Bronchial epithelial cell (primary cell): ENCODE data around the gene BMP3. TPM values are rescaled to one million over a fixed set of nuclear protein-coding genes. Genes with fewer than 3 reads are reported as not detected.

Experiments used
- DNase-seq: peaks from one replicate; pipeline ENCODE4 v3.0.0-alpha.2; 2010; ENCODE audit warnings: low read depth
- FAIRE-seq: peaks from 2 replicates; lab custom pipeline; 2011; peaks lifted over from hg19 to GRCh38; lab: Jason Lieb, UNC
- H3K27me3 ChIP-seq: 2 replicates; pipeline ENCODE4 v1.5.1; 2011; ENCODE audit warnings: low read length; ENCODE audit not compliant: control insufficient read depth, insufficient read depth
- H3K36me3 ChIP-seq: 2 replicates; pipeline ENCODE4 v1.5.1; 2011; ENCODE audit warnings: low read length; ENCODE audit not compliant: control insufficient read depth, insufficient read depth
- H3K4me3 ChIP-seq: 2 replicates; pipeline ENCODE4 v1.5.1; 2011; ENCODE audit warnings: mild to moderate bottlenecking, low read depth, low read length, control low read depth
- total RNA-seq: library from RNA; depleted of rRNA; stranded (reverse); fragments of >200 nt; gene quantifications from 2 replicates; pipeline ENCODE4 v1.2.1, GENCODE V29; 2014
- TF ChIP-seq, protein P1 (sequence below): IDR thresholded peaks from 2 replicates; pipeline ENCODE4 v1.5.1; 2011; ENCODE audit warnings: mild to moderate bottlenecking, moderate library complexity, low read length, control low read depth, inconsistent platforms; ENCODE audit not compliant: insufficient read depth, severe bottlenecking

The BMP3 gene, protein sequence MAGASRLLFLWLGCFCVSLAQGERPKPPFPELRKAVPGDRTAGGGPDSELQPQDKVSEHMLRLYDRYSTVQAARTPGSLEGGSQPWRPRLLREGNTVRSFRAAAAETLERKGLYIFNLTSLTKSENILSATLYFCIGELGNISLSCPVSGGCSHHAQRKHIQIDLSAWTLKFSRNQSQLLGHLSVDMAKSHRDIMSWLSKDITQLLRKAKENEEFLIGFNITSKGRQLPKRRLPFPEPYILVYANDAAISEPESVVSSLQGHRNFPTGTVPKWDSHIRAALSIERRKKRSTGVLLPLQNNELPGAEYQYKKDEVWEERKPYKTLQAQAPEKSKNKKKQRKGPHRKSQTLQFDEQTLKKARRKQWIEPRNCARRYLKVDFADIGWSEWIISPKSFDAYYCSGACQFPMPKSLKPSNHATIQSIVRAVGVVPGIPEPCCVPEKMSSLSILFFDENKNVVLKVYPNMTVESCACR
- under 0.01 and 0.38 TPM in 2 replicates for total RNA-seq

DNA sequence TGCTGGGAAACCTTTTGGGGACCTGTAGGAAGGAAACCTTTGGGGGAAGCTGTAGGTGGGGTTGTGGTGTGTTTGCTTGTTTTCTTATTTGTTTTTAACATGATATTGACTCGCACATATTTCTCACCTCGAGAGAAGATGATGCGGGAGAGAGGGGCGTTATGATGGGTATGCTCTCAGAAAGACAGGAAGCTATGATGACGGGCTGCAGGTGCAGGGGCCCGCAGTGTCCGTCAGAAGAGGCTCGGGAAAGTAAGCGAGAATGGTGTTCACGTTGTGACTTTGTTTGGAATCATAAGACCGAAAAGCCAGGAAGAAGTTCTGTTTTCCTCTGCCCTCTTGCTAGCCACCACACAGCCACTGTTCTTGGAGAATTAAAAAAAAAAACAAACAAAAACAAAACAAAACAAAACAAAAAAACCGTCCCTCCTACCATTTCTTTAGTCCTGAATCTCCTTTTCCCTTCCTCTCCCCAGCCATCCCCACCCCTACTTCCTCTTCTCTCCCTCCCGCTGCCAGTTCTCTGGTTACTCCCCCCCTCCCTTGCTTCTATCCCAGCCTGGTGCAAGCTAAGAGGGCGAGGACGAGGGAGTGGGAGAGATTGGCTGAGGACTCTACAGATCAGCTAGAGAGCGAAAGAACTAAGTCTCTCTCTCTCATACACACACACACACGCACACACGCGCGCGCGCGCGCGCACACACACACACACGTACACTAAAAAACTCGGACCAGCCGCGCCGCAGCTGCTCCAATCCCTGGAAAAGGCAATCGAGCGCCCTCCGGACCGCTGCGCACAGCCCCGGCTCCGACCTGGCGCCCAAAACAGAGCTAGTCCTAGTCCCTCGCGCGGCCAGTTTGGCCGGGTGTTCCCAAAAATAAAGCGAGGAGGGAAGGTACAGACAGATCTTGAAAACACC, at the start of gene BMP3:
BMP3 (plus strand) TSS at position 648 of the 920 bp plus-strand sequence. CDS start 577 bp downstream, outside the sequence.
- TF ChIP-seq, protein P1, sequence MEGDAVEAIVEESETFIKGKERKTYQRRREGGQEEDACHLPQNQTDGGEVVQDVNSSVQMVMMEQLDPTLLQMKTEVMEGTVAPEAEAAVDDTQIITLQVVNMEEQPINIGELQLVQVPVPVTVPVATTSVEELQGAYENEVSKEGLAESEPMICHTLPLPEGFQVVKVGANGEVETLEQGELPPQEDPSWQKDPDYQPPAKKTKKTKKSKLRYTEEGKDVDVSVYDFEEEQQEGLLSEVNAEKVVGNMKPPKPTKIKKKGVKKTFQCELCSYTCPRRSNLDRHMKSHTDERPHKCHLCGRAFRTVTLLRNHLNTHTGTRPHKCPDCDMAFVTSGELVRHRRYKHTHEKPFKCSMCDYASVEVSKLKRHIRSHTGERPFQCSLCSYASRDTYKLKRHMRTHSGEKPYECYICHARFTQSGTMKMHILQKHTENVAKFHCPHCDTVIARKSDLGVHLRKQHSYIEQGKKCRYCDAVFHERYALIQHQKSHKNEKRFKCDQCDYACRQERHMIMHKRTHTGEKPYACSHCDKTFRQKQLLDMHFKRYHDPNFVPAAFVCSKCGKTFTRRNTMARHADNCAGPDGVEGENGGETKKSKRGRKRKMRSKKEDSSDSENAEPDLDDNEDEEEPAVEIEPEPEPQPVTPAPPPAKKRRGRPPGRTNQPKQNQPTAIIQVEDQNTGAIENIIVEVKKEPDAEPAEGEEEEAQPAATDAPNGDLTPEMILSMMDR = no peak
- FAIRE-seq (no peak), DNase-seq (no peak)
- peaks cover 18% of the 10 kb centered on the region for H3K27me3 ChIP-seq
- H3K4me3 ChIP-seq = peak within 1 kb of the TSS; percentile 20
- H3K36me3 ChIP-seq = no peaks in the 10 kb centered on the region

DNA sequence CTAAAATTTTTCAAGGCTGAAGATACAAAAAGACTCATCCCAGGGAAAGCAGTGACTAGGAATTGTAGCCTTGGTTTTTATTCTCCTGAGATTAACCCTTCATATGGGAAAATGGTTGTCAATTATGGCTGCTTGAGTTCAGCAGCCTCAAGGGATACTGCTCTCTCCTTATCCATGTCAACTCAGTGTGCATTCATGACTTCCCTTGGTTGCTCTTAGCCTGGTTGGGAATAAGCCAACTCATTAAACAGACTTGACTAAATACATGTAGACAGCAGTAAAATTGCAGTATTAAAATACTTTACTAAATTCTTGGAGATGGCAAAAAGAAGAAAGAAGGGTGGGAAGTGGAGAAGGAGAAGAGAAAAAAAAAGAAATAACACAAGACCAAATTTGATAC, 44.5 kb upstream of the BMP3 start:
- TF ChIP-seq, protein P1 = no peak
- Histone ChIP-seq H3K36me3 (no peaks in the 10 kb centered on the region), H3K27me3 (no peaks in the 10 kb centered on the region), H3K4me3 (no peak overlapping the region)
- FAIRE-seq (no peak), DNase-seq (no peak)

DNA sequence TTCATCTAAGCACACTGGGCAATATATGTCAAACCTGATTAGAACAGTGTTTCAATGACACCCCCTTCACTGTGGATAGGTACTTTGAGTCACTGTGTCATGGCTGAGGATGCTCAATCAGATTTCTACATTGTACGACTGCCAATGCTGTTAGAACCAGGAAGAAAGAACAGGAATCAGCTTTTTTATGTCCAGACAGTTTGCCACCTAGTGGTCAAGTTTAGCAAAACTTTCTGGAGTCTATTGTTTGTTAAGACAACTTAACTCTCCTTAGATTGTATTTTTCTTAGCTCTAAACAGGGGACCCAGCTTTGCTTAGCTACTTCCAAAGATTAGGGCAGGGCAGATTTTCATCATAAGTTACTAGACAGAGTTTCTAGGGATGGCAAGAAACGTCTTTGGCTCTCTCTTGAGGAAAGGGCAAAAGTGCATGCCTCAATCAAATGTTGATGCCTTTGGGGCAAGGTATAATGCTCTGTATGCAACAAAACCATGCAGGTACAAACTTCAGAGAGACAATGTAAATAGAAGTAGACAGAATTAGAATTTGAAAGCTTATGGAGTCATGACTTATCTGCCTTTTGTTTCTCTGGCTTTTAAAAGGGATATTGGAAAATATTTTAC, 40.5 kb upstream of the BMP3 start:
- TF ChIP-seq, protein P1 = peak; percentile 63
- H3K27me3 ChIP-seq = no peaks in the 10 kb centered on the region
- no peak overlapping the region for H3K4me3 ChIP-seq
- peak; percentile 65 for DNase-seq
- no peaks in the 10 kb centered on the region for H3K36me3 ChIP-seq
- FAIRE-seq = no peak

DNA sequence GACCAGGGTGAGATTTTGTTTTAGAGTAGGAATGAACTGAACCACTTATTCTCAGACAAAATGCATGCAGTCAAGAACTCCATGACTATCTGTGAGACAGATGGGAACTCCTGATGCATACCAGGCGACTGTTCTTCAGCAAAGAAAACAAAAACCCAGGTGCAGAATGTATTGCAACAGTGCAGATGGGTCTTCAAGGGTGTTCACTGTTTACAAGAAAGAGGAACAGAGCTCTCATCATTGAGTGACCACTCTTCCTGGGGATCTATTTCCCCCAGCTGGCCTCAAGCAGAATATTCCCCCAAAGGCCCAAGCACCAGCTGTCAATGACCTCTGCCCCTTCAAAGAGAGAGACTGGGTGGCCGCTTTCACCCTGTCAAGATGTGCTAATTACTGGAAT, 39.7 kb upstream of the BMP3 start:
- DNase-seq = no peak
- FAIRE-seq = no peak
- TF ChIP-seq, protein P1 = no peak
- Histone ChIP-seq H3K36me3 (no peaks in the 10 kb centered on the region), H3K4me3 (no peak overlapping the region), H3K27me3 (no peaks in the 10 kb centered on the region)

DNA sequence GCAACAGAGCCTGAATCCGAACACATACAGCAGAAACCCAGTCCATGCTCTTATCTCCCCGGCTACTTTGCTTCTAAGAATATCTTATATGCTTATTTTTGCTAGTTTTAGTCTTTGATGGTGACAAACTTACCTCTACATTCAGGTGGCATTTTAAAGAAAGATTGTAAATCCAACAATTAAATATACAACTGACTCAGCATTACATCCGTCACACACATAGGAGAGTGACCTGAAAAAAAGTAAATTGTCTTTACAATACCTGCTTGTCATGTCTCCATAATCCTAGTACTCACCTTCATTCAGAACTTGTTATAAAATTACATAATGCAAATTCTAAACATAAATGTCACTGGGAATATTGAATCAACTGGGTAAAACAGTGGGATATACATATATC, 30.6 kb upstream of the BMP3 start:
- FAIRE-seq = no peak
- no peak for DNase-seq
- TF ChIP-seq, protein P1 = no peak
- Histone ChIP-seq H3K36me3 (no peaks in the 10 kb centered on the region), H3K27me3 (no peaks in the 10 kb centered on the region), H3K4me3 (no peak overlapping the region)
